Fibroblast of the aortic adventitia (primary cell): Measurements from ENCODE around the gene PPP2R3A. TPM values are rescaled to one million over a fixed set of nuclear protein-coding genes. Genes with fewer than 3 reads are reported as not detected.
"Not testable (repeated sequence)": the region's sequence is repeated elsewhere in the genome, so short reads cannot be mapped to it uniquely, and the experiment has no call there.

Experiments
- DNase-seq: peaks from one replicate; pipeline ENCODE4 v3.0.0-alpha.2; 2010; ENCODE audit warnings: low read depth
- H3K4me3 ChIP-seq: 2 replicates; pipeline ENCODE4 v1.5.1; 2011; ENCODE audit warnings: low read depth, mild to moderate bottlenecking, control low read depth, low read length, moderate library complexity
- CTCF ChIP-seq: IDR thresholded peaks from 2 replicates; pipeline ENCODE4 v1.5.1; 2011; ENCODE audit warnings: mild to moderate bottlenecking, low read length, control low read depth, inconsistent platforms; ENCODE audit not compliant: insufficient read depth
- total RNA-seq: library from RNA; depleted of rRNA; stranded (reverse); fragments of >200 nt; gene quantifications from 2 replicates; pipeline ENCODE4 v1.2.3, GENCODE V29; 2012; ENCODE audit warnings: low replicate concordance

Gene PPP2R3A
- total RNA-seq, 1 donor: 17.9 TPM

- peak; percentile 84 for TF ChIP-seq CTCF
- H3K4me3 ChIP-seq: no peak overlapping the region
- peak; percentile 90 for DNase-seq
Observed at GRCh38 chr3:136075218-136075808, 109.8 kb downstream of the PPP2R3A start.

- DNase-seq: peak; percentile 63
- no peak for TF ChIP-seq CTCF
- H3K4me3 ChIP-seq: no peak overlapping the region
Observed at GRCh38 chr3:136075811-136076210, 110.3 kb downstream of the PPP2R3A start.

- no peak overlapping the region for H3K4me3 ChIP-seq
- DNase-seq: peak; percentile 62
- peak; percentile 71 for TF ChIP-seq CTCF
Observed at GRCh38 chr3:136078421-136079364, 113.2 kb downstream of the PPP2R3A start.

GRCh38 chr3:136083641-136084382 lies 118.3 kb downstream of the PPP2R3A start:
- DNase-seq, H3K4me3 ChIP-seq: not testable (repeated sequence)

- DNase-seq: not testable (repeated sequence)
Observed at GRCh38 chr3:136085067-136085466, 119.5 kb downstream of the PPP2R3A start.

GRCh38 chr3:136093771-136094170 lies 128.2 kb downstream of the PPP2R3A start:
- no peak overlapping the region for H3K4me3 ChIP-seq
- no peak for TF ChIP-seq CTCF
- peak; percentile 8 for DNase-seq

More at GRCh38 chr3:136085067-136085466, 119.5 kb downstream of the PPP2R3A start:
- H3K4me3 ChIP-seq: not testable (repeated sequence)

GRCh38 chr3:136105044-136105443 lies 139.5 kb downstream of the PPP2R3A start:
- H3K4me3 ChIP-seq: no peak overlapping the region
- TF ChIP-seq CTCF: no peak
- no peak for DNase-seq
